ENCODE measurements around the gene SPTB.
"Not testable (repeated sequence)": the region's sequence is repeated elsewhere in the genome, so short reads cannot be mapped to it uniquely, and the experiment has no call there.

Gene SPTB

GRCh38 chr14:64879635-64880220 lies at the start of gene SPTB:
TSS of gene SPTB (minus strand) at chr14:64879907. CDS start at chr14:64823094, 56,813 bp downstream.
- peak; percentile 55 for DNase-seq

- DNase-seq = peak; percentile 23
Observed at GRCh38 chr14:64929014-64929359, 49.3 kb upstream of the SPTB start.

- no peak for DNase-seq
Observed at GRCh38 chr14:64928239-64929013, 48.7 kb upstream of the SPTB start.

- DNase-seq = no peak
Observed at GRCh38 chr14:64927031-64927430, 47.3 kb upstream of the SPTB start.

GRCh38 chr14:64926398-64926995 lies 46.8 kb upstream of the SPTB start:
- no peak for DNase-seq

GRCh38 chr14:64923015-64923414 lies 43.3 kb upstream of the SPTB start:
- DNase-seq = no peak

- no peak for DNase-seq
Observed at GRCh38 chr14:64920465-64920864, 40.8 kb upstream of the SPTB start.

GRCh38 chr14:64919618-64920017 lies 39.9 kb upstream of the SPTB start:
- no peak for DNase-seq

GRCh38 chr14:64919215-64919614 lies 39.5 kb upstream of the SPTB start:
- DNase-seq = no peak

- no peak for DNase-seq
Observed at GRCh38 chr14:64918216-64918615, 38.5 kb upstream of the SPTB start.

- DNase-seq = no peak
Observed at GRCh38 chr14:64915797-64916196, 36.1 kb upstream of the SPTB start.

- DNase-seq = no peak
Observed at GRCh38 chr14:64915029-64915424, 35.3 kb upstream of the SPTB start.

GRCh38 chr14:64914237-64915028 lies 34.7 kb upstream of the SPTB start, which contains the start of gene CHURC1:
TSS of gene CHURC1 (plus strand) at chr14:64914455. CDS start at chr14:64914496, 41 bp downstream.
- peak; percentile 99 for DNase-seq

GRCh38 chr14:64913477-64913876 lies 33.8 kb upstream of the SPTB start:
- DNase-seq = not testable (repeated sequence)

GRCh38 chr14:64912261-64912660 lies 32.6 kb upstream of the SPTB start:
- no peak for DNase-seq

GRCh38 chr14:64910847-64911495 lies 31.3 kb upstream of the SPTB start:
- peak; percentile 34 for DNase-seq

GRCh38 chr14:64906022-64906421 lies 26.3 kb upstream of the SPTB start:
- no peak for DNase-seq

- no peak for DNase-seq
Observed at GRCh38 chr14:64899958-64900357, 20.3 kb upstream of the SPTB start.

- DNase-seq = peak; percentile 77
Observed at GRCh38 chr14:64891839-64892375, 12.2 kb upstream of the SPTB start.

- DNase-seq = peak; percentile 51
Observed at GRCh38 chr14:64891173-64891838, 11.6 kb upstream of the SPTB start.

- DNase-seq = no peak
Observed at GRCh38 chr14:64889352-64889751, 9.6 kb upstream of the SPTB start.

- no peak for DNase-seq
Observed at GRCh38 chr14:64885559-64885958, 5.9 kb upstream of the SPTB start.
